HepG2 (cell line): Measurements from ENCODE around the gene FAIM2. TPM values are rescaled to one million over a fixed set of nuclear protein-coding genes. Genes with fewer than 3 reads are reported as not detected.

ENCODE experiments used
- ATAC-seq: fragments of 200-7000 bp; cut with Tn5 transposase; 3 replicates; pipeline ENCODE4 v1.9.1; 2020; ENCODE audit warnings: mild to moderate bottlenecking, moderate library complexity
- BruUV-seq: library from RNA; stranded (reverse); fragments of 400-500 nt; replicated peaks from 2 replicates; lab custom pipeline; 2021; lab: Mats Ljungman, UMichigan
- CTCF ChIA-PET: fragments of 300-600 bp; formaldehyde crosslinking; extraction: SDS; loops from one replicate; lab custom pipeline; 2021; ENCODE audit warnings: low total read pairs, inconsistent platforms, low intra/inter-chr PET ratio; lab: Yijun Ruan, JAX
- POLR2A ChIA-PET: fragments of 350-600 bp; sonication (Branson Sonifier 250); formaldehyde crosslinking; loops from one replicate; lab custom pipeline; 2020; ENCODE audit warnings: antibody characterized with exemption, inconsistent platforms; lab: Yijun Ruan, JAX
- DNase-seq: peaks from one replicate; pipeline ENCODE4 v3.0.0-alpha.2; 2015; ENCODE audit warnings: low spot score
- FAIRE-seq: peaks from 3 replicates; lab custom pipeline; 2011; peaks lifted over from hg19 to GRCh38; lab: Jason Lieb, UNC
- H2AFZ ChIP-seq: one replicate; pipeline ENCODE4 v1.6.1; 2011; ENCODE audit warnings: low read length, inconsistent platforms
- H3K27ac ChIP-seq: fragments of 300-600 bp; 3 replicates; pipeline ENCODE4 v1.8.0; 2011; ENCODE audit warnings: mixed run types, mild to moderate bottlenecking, mixed read lengths, low read length, inconsistent platforms; ENCODE audit not compliant: insufficient read depth; ENCODE audit errors: extremely low read length
- H3K27me3 ChIP-seq, 2 experiments: fragments of 200-600 bp in 1 of 2; 2 replicates in 1 of 2; 3 replicates in 1 of 2; pipeline versions ENCODE4 v1.6.0 to v1.8.0; 2011; ENCODE audit warnings: low read length in 2 of 2, mild to moderate bottlenecking in 2 of 2, moderate library complexity in 2 of 2, inconsistent platforms in 1 of 2; ENCODE audit not compliant: insufficient read depth in 2 of 2, control insufficient read depth in 1 of 2
- H3K36me3 ChIP-seq, 2 experiments: fragments of 200-600 bp in 1 of 2; replicated peaks in 1 of 2; 2 replicates in 1 of 2; 3 replicates in 1 of 2; pipeline versions ENCODE4 v1.5.1 to v1.8.0; 2011; ENCODE audit warnings: low read length in 2 of 2, inconsistent platforms in 1 of 2; ENCODE audit not compliant: insufficient read depth in 2 of 2, control insufficient read depth in 1 of 2
- H3K4me1 ChIP-seq: 2 replicates; pipeline ENCODE4 v1.5.1; 2012; ENCODE audit warnings: low read length, inconsistent platforms; ENCODE audit not compliant: insufficient read depth
- H3K4me2 ChIP-seq: 2 replicates; pipeline ENCODE4 v1.6.0; 2011; ENCODE audit warnings: low read depth, low read length, inconsistent platforms
- H3K4me3 ChIP-seq, 3 experiments: fragments of 200-600 bp in 1 of 3; sonication (generic), shearing (Covaris generic) in 1 of 3; replicated peaks in 1 of 3; 2 replicates each; pipeline ENCODE4 v1.5.1; 2011 to 2016; ENCODE audit warnings: low read length in 3 of 3, inconsistent platforms in 2 of 3, low read depth in 2 of 3, mild to moderate bottlenecking in 2 of 3, control low read depth in 1 of 3, mixed read lengths in 1 of 3; ENCODE audit not compliant: insufficient read depth in 1 of 3
- H3K79me2 ChIP-seq: one replicate; pipeline ENCODE4 v1.6.1; 2011; ENCODE audit warnings: low read length, inconsistent platforms; ENCODE audit not compliant: insufficient read depth
- H3K9ac ChIP-seq: 2 replicates; pipeline ENCODE4 v1.6.0; 2011; ENCODE audit warnings: mild to moderate bottlenecking, low read depth, low read length, inconsistent platforms; ENCODE audit not compliant: insufficient read depth
- H3K9me3 ChIP-seq: 2 replicates; pipeline ENCODE4 v1.5.1; 2012; ENCODE audit warnings: mild to moderate bottlenecking, low read length
- H4K20me1 ChIP-seq: 2 replicates; pipeline ENCODE4 v1.6.0; 2011; ENCODE audit warnings: inconsistent platforms, mild to moderate bottlenecking, low read length, moderate library complexity; ENCODE audit not compliant: insufficient read depth
- CHD4 ChIP-seq: fragments of 200-600 bp; sonication (generic); IDR thresholded peaks from 2 replicates; pipeline ENCODE4 v1.7.0; 2017; ENCODE audit warnings: mild to moderate bottlenecking, low read length, borderline replicate concordance
- ZNF598 ChIP-seq: sonication (generic); formaldehyde crosslinking; IDR thresholded peaks from 2 replicates; pipeline ENCODE4 v1.5.1; 2020; ENCODE audit warnings: mild to moderate bottlenecking, missing genetic modification reagents, borderline replicate concordance
- ZNF614 ChIP-seq: IDR thresholded peaks from 2 replicates; pipeline ENCODE4 v1.6.1; 2018; ENCODE audit warnings: missing biosample characterization, missing genetic modification reagents, inconsistent platforms, borderline replicate concordance
- ZNF674 ChIP-seq: sonication (generic); formaldehyde crosslinking; IDR thresholded peaks from 2 replicates; pipeline ENCODE4 v1.5.0; 2020; ENCODE audit warnings: low read depth, mild to moderate bottlenecking, missing genetic modification reagents
- WGBS: methylation state at CpG from one replicate; pipeline ENCODE4 v1.1.6; 2017; ENCODE audit warnings: low lambda C conversion rate; 5-methylcytosine and 5-hydroxymethylcytosine counted together
- in situ Hi-C: cut with HindIII; loops from 2 replicates; pipeline ENCODE4 v1.10.0; 2017; ENCODE audit warnings: low pct_unique_long_range_greater_than_20kb; ENCODE audit not compliant: extremely low pct_ligation_motif_present
- intact Hi-C: fragments of 100-400 bp; cut with micrococcal nuclease; formaldehyde crosslinking; loops from one replicate; pipeline ENCODE4 v1.10.0; 2022; ENCODE audit not compliant: unreplicated experiment
- polyA plus RNA-seq, 8 experiments: library from polyadenylated mRNA; depleted of rRNA in 3 of 8; stranded (reverse) in 7 of 8; unstranded in 1 of 8; fragments of >200 nt; fragmentation: Illumina TruSeq in 4 of 8; extraction: Trizol in 4 of 8; gene quantifications; 2 replicates each; pipeline versions ENCODE4 v1.2.1 to v1.2.3, GENCODE V29; 2011 to 2016; ENCODE audit warnings: low read depth in 4 of 8, missing spikeins in 1 of 8, mixed read lengths in 1 of 8; ENCODE audit not compliant: insufficient read depth in 1 of 8
- total RNA-seq, 5 experiments: library from RNA; depleted of rRNA; stranded (reverse); fragments of >200 nt; fragmentation: Illumina TruSeq; extraction: Trizol; gene quantifications; 2 replicates each; pipeline ENCODE4 v1.2.3, GENCODE V29; 2016; ENCODE audit warnings: low read depth in 1 of 5
- TF ChIP-seq, protein P1 (sequence below): sonication (generic); formaldehyde crosslinking; IDR thresholded peaks from 2 replicates; pipeline ENCODE4 v1.5.1; 2020; ENCODE audit warnings: mild to moderate bottlenecking, missing genetic modification reagents, moderate library complexity

The FAIM2 gene
- total and polyA plus RNA-seq, 2 of the 13 experiments (the other 11 are each of a cell fraction or from before 2014, with no cell fraction given): not detected

DNA sequence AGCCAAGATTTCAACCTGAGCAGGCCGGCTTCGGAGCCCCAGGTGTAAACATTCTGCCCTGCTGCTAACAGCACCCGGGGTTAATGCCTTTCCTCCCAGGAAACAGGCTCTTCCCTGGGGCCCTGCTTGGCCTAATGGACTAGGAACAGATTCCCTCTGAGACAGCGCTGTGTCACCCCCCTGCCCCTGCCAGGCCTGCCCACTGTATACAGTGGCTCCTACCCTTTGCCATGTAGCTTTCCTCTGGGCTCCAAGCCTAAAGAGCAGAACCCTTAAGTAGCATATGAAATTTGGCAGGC is 32.5 kb downstream of the FAIM2 start (continued):
- TF ChIP-seq, protein P1, sequence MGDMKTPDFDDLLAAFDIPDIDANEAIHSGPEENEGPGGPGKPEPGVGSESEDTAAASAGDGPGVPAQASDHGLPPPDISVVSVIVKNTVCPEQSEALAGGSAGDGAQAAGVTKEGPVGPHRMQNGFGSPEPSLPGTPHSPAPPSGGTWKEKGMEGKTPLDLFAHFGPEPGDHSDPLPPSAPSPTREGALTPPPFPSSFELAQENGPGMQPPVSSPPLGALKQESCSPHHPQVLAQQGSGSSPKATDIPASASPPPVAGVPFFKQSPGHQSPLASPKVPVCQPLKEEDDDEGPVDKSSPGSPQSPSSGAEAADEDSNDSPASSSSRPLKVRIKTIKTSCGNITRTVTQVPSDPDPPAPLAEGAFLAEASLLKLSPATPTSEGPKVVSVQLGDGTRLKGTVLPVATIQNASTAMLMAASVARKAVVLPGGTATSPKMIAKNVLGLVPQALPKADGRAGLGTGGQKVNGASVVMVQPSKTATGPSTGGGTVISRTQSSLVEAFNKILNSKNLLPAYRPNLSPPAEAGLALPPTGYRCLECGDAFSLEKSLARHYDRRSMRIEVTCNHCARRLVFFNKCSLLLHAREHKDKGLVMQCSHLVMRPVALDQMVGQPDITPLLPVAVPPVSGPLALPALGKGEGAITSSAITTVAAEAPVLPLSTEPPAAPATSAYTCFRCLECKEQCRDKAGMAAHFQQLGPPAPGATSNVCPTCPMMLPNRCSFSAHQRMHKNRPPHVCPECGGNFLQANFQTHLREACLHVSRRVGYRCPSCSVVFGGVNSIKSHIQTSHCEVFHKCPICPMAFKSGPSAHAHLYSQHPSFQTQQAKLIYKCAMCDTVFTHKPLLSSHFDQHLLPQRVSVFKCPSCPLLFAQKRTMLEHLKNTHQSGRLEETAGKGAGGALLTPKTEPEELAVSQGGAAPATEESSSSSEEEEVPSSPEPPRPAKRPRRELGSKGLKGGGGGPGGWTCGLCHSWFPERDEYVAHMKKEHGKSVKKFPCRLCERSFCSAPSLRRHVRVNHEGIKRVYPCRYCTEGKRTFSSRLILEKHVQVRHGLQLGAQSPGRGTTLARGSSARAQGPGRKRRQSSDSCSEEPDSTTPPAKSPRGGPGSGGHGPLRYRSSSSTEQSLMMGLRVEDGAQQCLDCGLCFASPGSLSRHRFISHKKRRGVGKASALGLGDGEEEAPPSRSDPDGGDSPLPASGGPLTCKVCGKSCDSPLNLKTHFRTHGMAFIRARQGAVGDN (CRISPR knock-in tag): no peak

DNA sequence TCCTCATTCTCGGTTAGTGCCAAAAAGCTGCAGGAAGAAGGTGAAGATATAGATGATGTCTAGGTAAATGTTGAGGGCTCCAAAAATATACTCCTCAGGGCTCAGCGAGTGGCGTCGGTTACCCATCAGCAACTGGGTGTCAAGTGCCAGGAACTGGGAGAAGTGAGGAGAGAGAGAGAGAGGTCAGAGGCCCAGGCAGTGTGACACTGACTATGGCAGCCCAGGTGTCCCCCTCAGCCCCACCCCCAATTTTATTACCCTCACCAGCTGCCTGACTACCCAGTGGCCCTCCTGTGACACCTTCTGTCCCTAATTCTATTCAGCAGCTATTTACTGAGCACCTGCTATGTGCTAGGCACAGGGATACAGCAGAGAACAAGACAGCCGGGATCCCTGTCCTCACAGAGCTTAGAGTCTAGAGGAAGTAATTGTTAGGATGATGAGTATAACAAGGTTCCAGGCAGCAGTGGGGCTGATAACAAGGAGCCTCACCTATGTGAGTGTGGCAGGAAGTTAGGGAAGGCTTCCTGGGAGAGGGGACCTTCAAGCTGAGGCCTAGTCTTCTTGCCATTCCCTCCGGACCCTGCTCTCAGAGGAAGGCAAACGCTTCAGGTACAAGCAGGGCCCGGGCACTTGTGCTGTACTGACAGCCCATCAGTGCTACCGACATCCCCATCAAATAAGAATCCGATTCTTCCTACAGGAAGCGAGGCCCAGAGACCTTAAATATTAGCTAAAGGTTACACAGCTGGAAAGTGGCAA is 33.0 kb downstream of the FAIM2 start:
- ChIA-PET POLR2A (no interaction called here), CTCF (no interaction called here)
- Histone ChIP-seq H4K20me1 (no peaks in the 10 kb centered on the region), H3K9me3 (no peaks in the 10 kb centered on the region), H3K9ac (no peak overlapping the region), H3K4me2 (no peak overlapping the region), H3K4me3 (no peak overlapping the region), H3K36me3 (no peaks in the 10 kb centered on the region), H3K4me1 (peaks cover 26% of the 10 kb centered on the region), H3K79me2 (no peaks in the 10 kb centered on the region), H2AFZ (no peak overlapping the region), H3K27me3 (peaks cover 2 to 41% of the 10 kb centered on the region in 2 experiments; a peak in 3 of 5 replicates), H3K27ac (no peak overlapping the region)
- WGBS: 43% methylated on average over 11 of the region's 11 CpGs
- DNase-seq: no peak
- no TSS peak for BruUV-seq
- in situ Hi-C loops (no loop called here), intact Hi-C loops (no loop called here)
- no peak for TF ChIP-seq ZNF674 (CRISPR knock-in tag)
- TF ChIP-seq ZNF614 (CRISPR knock-in tag): no peak
- TF ChIP-seq ZNF598: no peak
- TF ChIP-seq CHD4: no peak
- ATAC-seq: no peak
- FAIRE-seq: no peak
